ENCODE measurements around the gene PTPRD. TPM values are rescaled to one million over a fixed set of nuclear protein-coding genes. Genes with fewer than 3 reads are reported as not detected.

Gene PTPRD
- total RNA-seq, 1 experiment from 2014 or later = not detected

- no peak for DNase-seq (ENCODE audit: low spot score)
- no TSS peak for BruUV-seq (replicated peaks)
- intact Hi-C loops (cut with micrococcal nuclease; ENCODE audit: unreplicated experiment) = no loop called here
- TF ChIP-seq CTCF (conservative IDR thresholded peaks at IDR 0.05; ENCODE audit: low read depth, low read length) (no peak), EZH2 (IDR thresholded peaks at IDR 0.05; ENCODE audit: borderline replicate concordance, low read depth, low read length, poor library complexity, severe bottlenecking) (no peak)
- H3K36me3 ChIP-seq (ENCODE audit: insufficient read depth, low read length, poor library complexity, severe bottlenecking) = no peaks in the 10 kb centered on the region
- H3K4me3 ChIP-seq (ENCODE audit: low read depth, low read length, poor library complexity, severe bottlenecking) = no peak overlapping the region
- no peaks in the 10 kb centered on the region for H3K27me3 ChIP-seq (replicated peaks; ENCODE audit: insufficient read depth, low read depth, low read length, poor library complexity)
- H3K4me1 ChIP-seq (ENCODE audit: insufficient read depth, low read length, poor library complexity, severe bottlenecking) = no peaks in the 10 kb centered on the region
- H3K9me3 ChIP-seq (ENCODE audit: low read depth, low read length, poor library complexity, severe bottlenecking) = peaks cover 10% of the 10 kb centered on the region
- no peak overlapping the region for H3K27ac ChIP-seq (ENCODE audit: low read depth, low read length, poor library complexity, severe bottlenecking)
- CTCF ChIA-PET = no interaction called here
- POLR2A ChIA-PET (ENCODE audit: low non-redundant PET) = no interaction called here
Observed at GRCh38 chr9:8332871-8333270, 2279.9 kb downstream of the PTPRD start.

- Histone ChIP-seq H3K27ac (ENCODE audit: low read depth, low read length, poor library complexity, severe bottlenecking) (no peak overlapping the region), H3K4me1 (ENCODE audit: insufficient read depth, low read length, poor library complexity, severe bottlenecking) (no peaks in the 10 kb centered on the region), H3K4me3 (ENCODE audit: low read depth, low read length, poor library complexity, severe bottlenecking) (no peak overlapping the region), H3K9me3 (ENCODE audit: low read depth, low read length, poor library complexity, severe bottlenecking) (peaks cover 10% of the 10 kb centered on the region), H3K36me3 (ENCODE audit: insufficient read depth, low read length, poor library complexity, severe bottlenecking) (no peaks in the 10 kb centered on the region), H3K27me3 (replicated peaks; ENCODE audit: insufficient read depth, low read depth, low read length, poor library complexity) (no peaks in the 10 kb centered on the region)
- no peak for DNase-seq (ENCODE audit: low spot score)
- no TSS peak for BruUV-seq (replicated peaks)
- CTCF ChIA-PET = no interaction called here
- intact Hi-C loops (cut with micrococcal nuclease; ENCODE audit: unreplicated experiment) = no loop called here
- no peak for TF ChIP-seq CTCF (conservative IDR thresholded peaks at IDR 0.05; ENCODE audit: low read depth, low read length)
- TF ChIP-seq EZH2 (IDR thresholded peaks at IDR 0.05; ENCODE audit: borderline replicate concordance, low read depth, low read length, poor library complexity, severe bottlenecking) = no peak
- POLR2A ChIA-PET (ENCODE audit: low non-redundant PET) = no interaction called here
Observed at GRCh38 chr9:8332331-8332650, 2280.5 kb downstream of the PTPRD start.

- no peak for TF ChIP-seq EZH2 (IDR thresholded peaks at IDR 0.05; ENCODE audit: borderline replicate concordance, low read depth, low read length, poor library complexity, severe bottlenecking)
- no peak for TF ChIP-seq CTCF (conservative IDR thresholded peaks at IDR 0.05; ENCODE audit: low read depth, low read length)
- H3K4me3 ChIP-seq (ENCODE audit: low read depth, low read length, poor library complexity, severe bottlenecking) = no peak overlapping the region
- intact Hi-C loops (cut with micrococcal nuclease; ENCODE audit: unreplicated experiment) = no loop called here
- no peak overlapping the region for H3K27ac ChIP-seq (ENCODE audit: low read depth, low read length, poor library complexity, severe bottlenecking)
- H3K27me3 ChIP-seq (replicated peaks; ENCODE audit: insufficient read depth, low read depth, low read length, poor library complexity) = no peaks in the 10 kb centered on the region
- ChIA-PET POLR2A (ENCODE audit: low non-redundant PET) (no interaction called here), CTCF (no interaction called here)
- no TSS peak for BruUV-seq (replicated peaks)
- DNase-seq (ENCODE audit: low spot score) = no peak
- H3K9me3 ChIP-seq (ENCODE audit: low read depth, low read length, poor library complexity, severe bottlenecking) = peaks cover 10% of the 10 kb centered on the region
- H3K36me3 ChIP-seq (ENCODE audit: insufficient read depth, low read length, poor library complexity, severe bottlenecking) = no peaks in the 10 kb centered on the region
- no peaks in the 10 kb centered on the region for H3K4me1 ChIP-seq (ENCODE audit: insufficient read depth, low read length, poor library complexity, severe bottlenecking)
Observed at GRCh38 chr9:8331507-8332330, 2281.1 kb downstream of the PTPRD start.
